Endothelial cell of umbilical vein (primary cell): ENCODE results near the gene PCGF5.

Experiments used
- EZH2 ChIP-seq: IDR thresholded peaks from 2 replicates; pipeline ENCODE4 v1.6.1; 2012; ENCODE audit warnings: borderline replicate concordance, low read depth, mild to moderate bottlenecking, moderate library complexity, low read length, inconsistent platforms; ENCODE audit not compliant: severe bottlenecking
- TF ChIP-seq, protein P1 (sequence below), 2 donors: IDR thresholded peaks; 1 replicate in 1 of 2; 2 replicates in 1 of 2; pipeline ENCODE4 v1.5.1; 2011; ENCODE audit warnings: low read length in 2 of 2, mild to moderate bottlenecking in 2 of 2, moderate library complexity in 2 of 2, control low read depth in 1 of 2, inconsistent platforms in 1 of 2, low read depth in 1 of 2; ENCODE audit not compliant: insufficient read depth in 1 of 2; ENCODE audit errors: extremely low read depth in 1 of 2
- TF ChIP-seq, protein P2 (sequence below): IDR thresholded peaks from 2 replicates; pipeline ENCODE4 v1.6.1; 2011; ENCODE audit not compliant: insufficient read depth, insufficient read length

DNA sequence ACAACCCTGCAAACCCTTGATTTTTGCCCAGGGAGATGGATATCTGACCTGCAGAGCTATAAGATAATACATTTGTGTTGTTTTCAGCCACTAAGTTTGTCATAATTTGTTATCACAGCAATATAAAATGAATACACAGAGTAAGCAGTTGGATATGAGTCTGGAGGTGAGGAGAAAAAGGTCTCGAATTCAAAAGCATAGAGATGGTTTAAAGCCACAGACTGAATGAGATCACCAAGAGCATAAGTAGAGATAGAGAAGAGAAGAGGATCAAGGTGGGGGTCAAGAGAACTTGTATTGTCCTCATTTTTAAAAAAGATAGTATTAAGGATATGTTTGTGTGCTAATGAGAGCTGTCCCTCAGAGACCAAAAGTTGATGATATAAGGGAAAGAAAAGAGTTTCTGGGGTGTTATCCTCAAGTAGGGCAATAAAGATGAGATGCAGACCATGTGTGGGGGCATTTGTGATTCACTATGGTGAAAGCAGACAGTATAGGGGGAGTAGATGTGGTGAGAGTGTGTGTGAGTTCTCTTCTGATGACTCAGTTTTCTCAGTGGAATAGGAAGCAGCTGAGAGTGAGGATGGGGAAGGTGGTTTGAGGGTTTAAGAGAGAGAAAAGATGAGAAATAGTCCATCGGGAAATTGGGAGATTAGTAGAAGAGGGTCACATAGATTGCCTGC is 25.8 kb upstream of the PCGF5 start:
- TF ChIP-seq, protein P1, sequence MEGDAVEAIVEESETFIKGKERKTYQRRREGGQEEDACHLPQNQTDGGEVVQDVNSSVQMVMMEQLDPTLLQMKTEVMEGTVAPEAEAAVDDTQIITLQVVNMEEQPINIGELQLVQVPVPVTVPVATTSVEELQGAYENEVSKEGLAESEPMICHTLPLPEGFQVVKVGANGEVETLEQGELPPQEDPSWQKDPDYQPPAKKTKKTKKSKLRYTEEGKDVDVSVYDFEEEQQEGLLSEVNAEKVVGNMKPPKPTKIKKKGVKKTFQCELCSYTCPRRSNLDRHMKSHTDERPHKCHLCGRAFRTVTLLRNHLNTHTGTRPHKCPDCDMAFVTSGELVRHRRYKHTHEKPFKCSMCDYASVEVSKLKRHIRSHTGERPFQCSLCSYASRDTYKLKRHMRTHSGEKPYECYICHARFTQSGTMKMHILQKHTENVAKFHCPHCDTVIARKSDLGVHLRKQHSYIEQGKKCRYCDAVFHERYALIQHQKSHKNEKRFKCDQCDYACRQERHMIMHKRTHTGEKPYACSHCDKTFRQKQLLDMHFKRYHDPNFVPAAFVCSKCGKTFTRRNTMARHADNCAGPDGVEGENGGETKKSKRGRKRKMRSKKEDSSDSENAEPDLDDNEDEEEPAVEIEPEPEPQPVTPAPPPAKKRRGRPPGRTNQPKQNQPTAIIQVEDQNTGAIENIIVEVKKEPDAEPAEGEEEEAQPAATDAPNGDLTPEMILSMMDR (IDR thresholded peaks at IDR 0.05; ENCODE audit: extremely low read depth in 1 of 2, insufficient read depth in 1 of 2, low read depth in 1 of 2, low read length in 2 of 2) = no peak
- TF ChIP-seq, protein P2, sequence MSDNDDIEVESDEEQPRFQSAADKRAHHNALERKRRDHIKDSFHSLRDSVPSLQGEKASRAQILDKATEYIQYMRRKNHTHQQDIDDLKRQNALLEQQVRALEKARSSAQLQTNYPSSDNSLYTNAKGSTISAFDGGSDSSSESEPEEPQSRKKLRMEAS = no peak
- no peak for TF ChIP-seq EZH2
